ENCODE data around the gene PEX16.
"Not testable (repeated sequence)": the region's sequence is repeated elsewhere in the genome, so short reads cannot be mapped to it uniquely, and the experiment has no call there.

PEX16 gene

DNA sequence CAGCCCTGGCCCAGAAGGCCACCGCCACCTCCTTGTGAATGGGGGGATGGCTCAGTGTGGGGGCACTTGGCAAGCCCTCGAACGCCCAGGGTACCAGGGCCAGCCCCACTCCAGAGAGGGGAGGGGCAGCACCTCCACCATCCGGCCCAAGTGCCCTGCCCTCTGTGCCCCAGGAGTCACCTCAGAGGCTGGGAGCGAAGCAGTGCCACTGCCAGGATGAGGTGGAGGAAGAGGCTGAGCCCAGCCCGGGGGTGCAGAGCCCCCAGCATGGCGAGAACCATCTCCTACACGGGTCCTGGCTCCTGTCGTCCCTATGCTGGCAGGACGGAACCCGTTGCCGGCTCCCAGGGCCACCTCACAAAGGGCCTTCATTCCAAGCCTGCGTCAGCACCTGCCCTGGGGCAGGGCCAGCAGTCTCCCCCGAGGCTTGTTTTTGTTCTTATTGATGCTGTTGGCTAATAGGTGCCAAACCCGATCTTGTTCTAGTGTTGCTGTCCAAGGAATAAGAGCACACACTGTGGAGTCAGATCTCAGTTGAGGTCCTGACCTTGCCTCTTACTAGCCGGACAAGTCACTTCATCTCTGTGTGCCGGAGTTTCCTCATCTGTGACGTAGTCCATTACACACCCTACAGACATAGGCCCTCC lies 10.6 kb downstream of the PEX16 start, which contains the start of gene FREY1:
Gene FREY1 (minus strand): TSS at position 307 of the 647 bp plus-strand sequence. CDS start 26 bp downstream, at position 281.
- H3K4me3 ChIP-seq (replicated peaks; ENCODE audit: insufficient read depth, low read length): no peak within 1 kb of the TSS
- no peaks in the 10 kb centered on the region for H3K27me3 ChIP-seq (ENCODE audit: insufficient read depth, poor library complexity, severe bottlenecking)
- no peak within 1 kb of the TSS for H3K27ac ChIP-seq (replicated peaks)
- no peak for TF ChIP-seq CTCF (IDR thresholded peaks at IDR 0.05; ENCODE audit: insufficient read depth, low read length)
- TF ChIP-seq REST (IDR thresholded peaks at IDR 0.05; ENCODE audit: insufficient replicate concordance, low read depth): no peak
- TF ChIP-seq POLR2AphosphoS5 (IDR thresholded peaks at IDR 0.05; ENCODE audit: low read depth): no peak
- TF ChIP-seq GABPA (IDR thresholded peaks at IDR 0.05; ENCODE audit: low read depth): no peak
- no peak for TF ChIP-seq SPI1 (IDR thresholded peaks at IDR 0.05; ENCODE audit: borderline replicate concordance, low read depth)
- DNase-seq (ENCODE audit: low read depth in 1 of 2, low spot score in 1 of 2): no peak

DNA sequence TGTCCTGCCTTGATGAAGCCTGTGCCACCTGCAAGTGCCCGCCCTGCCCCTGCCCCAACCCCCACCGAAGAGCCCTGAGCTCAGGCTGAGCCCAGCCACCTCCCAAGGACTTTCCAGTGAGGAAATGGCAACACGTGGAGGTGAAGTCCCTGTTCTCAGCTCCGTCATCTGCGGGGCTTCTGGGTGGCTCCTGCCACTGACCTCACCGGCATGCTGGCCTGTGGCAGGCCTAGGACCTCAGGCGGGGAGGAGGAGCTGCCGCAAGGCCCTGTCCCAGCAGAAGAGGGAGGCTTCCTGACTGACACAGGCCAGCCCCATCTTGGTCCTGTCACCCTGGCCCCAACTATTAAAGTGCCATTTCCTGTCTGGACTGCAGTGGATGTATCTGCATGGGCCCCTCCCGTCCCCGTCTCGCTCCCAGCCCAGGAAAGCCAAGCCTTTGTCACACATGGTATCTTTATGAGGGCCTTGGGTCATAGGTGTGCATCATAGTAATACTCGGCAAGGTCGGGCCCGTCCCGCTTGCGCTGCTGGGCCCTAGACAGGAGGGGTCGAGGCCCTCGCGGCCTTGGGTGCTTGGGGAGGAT lies 11.5 kb downstream of the PEX16 start:
- no peak overlapping the region for H3K27ac ChIP-seq (replicated peaks)
- no peaks in the 10 kb centered on the region for H3K27me3 ChIP-seq (ENCODE audit: insufficient read depth, poor library complexity, severe bottlenecking)
- H3K4me3 ChIP-seq (replicated peaks; ENCODE audit: insufficient read depth, low read length): no peak overlapping the region
- DNase-seq (ENCODE audit: low read depth in 1 of 2, low spot score in 1 of 2): no peak
- no peak for TF ChIP-seq REST (IDR thresholded peaks at IDR 0.05; ENCODE audit: insufficient replicate concordance, low read depth)
- TF ChIP-seq SPI1 (IDR thresholded peaks at IDR 0.05; ENCODE audit: borderline replicate concordance, low read depth): no peak
- TF ChIP-seq GABPA (IDR thresholded peaks at IDR 0.05; ENCODE audit: low read depth): no peak
- TF ChIP-seq CTCF (IDR thresholded peaks at IDR 0.05; ENCODE audit: insufficient read depth, low read length): no peak
- TF ChIP-seq POLR2AphosphoS5 (IDR thresholded peaks at IDR 0.05; ENCODE audit: low read depth): no peak

DNA sequence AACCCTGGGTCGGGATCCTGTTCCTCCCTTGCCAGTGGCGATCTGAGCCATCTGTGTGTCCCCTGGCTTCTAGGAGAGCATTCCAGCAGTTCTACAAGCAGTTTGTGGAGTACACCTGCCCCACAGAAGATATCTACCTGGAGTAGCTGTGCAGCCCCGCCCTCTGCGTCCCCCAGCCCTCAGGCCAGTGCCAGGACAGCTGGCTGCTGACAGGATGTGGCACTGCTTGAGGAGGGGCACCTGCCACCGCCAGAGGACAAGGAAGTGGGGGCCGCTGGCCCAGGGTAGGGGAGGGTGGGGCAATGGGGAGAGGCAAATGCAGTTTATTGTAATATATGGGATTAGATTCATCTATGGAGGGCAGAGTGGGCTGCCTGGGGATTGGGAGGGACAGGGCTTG lies 12.1 kb downstream of the PEX16 start:
- not testable (repeated sequence) for DNase-seq (ENCODE audit: low read depth in 1 of 2, low spot score in 1 of 2); H3K27me3 ChIP-seq (ENCODE audit: insufficient read depth, poor library complexity, severe bottlenecking); H3K27ac ChIP-seq (replicated peaks); H3K4me3 ChIP-seq (replicated peaks; ENCODE audit: insufficient read depth, low read length)

- TF ChIP-seq POLR2AphosphoS5 (IDR thresholded peaks at IDR 0.05; ENCODE audit: low read depth) (no peak), SPI1 (IDR thresholded peaks at IDR 0.05; ENCODE audit: borderline replicate concordance, low read depth) (no peak)
- no peak for DNase-seq (ENCODE audit: low read depth in 1 of 2, low spot score in 1 of 2)
- H3K27ac ChIP-seq (replicated peaks): no peak overlapping the region
- H3K4me3 ChIP-seq (replicated peaks; ENCODE audit: insufficient read depth, low read length): no peak overlapping the region
- H3K27me3 ChIP-seq (ENCODE audit: insufficient read depth, poor library complexity, severe bottlenecking): peaks cover 10% of the 10 kb centered on the region
Measured at GRCh38 chr11:45905095-45905494, 12.6 kb downstream of the PEX16 start.

Measured in HL-60 (cell line).